GM23338 (cell line): ENCODE data around the gene PTPRN2. TPM values are rescaled to one million over a fixed set of nuclear protein-coding genes. Genes with fewer than 3 reads are reported as not detected.

Source experiments
- ATAC-seq: fragments of 200-7000 bp; cut with Tn5 transposase; 3 replicates; pipeline ENCODE4 v1.9.1; 2020
- DNase-seq: peaks from one replicate; pipeline ENCODE4 v3.0.0-alpha.2; 2015; ENCODE audit warnings: low spot score
- H2AFZ ChIP-seq: fragments of 200-600 bp; sonication (generic); 2 replicates; pipeline ENCODE4 v1.8.0; 2016; ENCODE audit warnings: antibody characterized with exemption, mild to moderate bottlenecking, moderate library complexity
- H3F3A ChIP-seq: fragments of 200-600 bp; sonication (generic); replicated peaks from 2 replicates; pipeline ENCODE4 v1.8.0; 2017; ENCODE audit warnings: antibody characterized with exemption, mixed run types, low read depth
- H3K27ac ChIP-seq: fragments of 200-600 bp; sonication (generic); 2 replicates; pipeline ENCODE4 v1.6.1; 2016; ENCODE audit warnings: low read depth
- H3K27me3 ChIP-seq: fragments of 200-600 bp; sonication (generic); 2 replicates; pipeline ENCODE4 v1.8.0; 2016; ENCODE audit warnings: mild to moderate bottlenecking, mixed run types, moderate library complexity; ENCODE audit not compliant: insufficient read depth
- H3K36me3 ChIP-seq: fragments of 200-600 bp; sonication (generic); 2 replicates; pipeline ENCODE4 v1.8.0; 2016; ENCODE audit warnings: mild to moderate bottlenecking; ENCODE audit not compliant: insufficient read depth
- H3K4me1 ChIP-seq: fragments of 200-600 bp; sonication (generic); 2 replicates; pipeline ENCODE4 v1.8.0; 2016; ENCODE audit warnings: mild to moderate bottlenecking, moderate library complexity; ENCODE audit not compliant: insufficient read depth
- H3K4me2 ChIP-seq: fragments of 200-600 bp; sonication (generic); 2 replicates; pipeline ENCODE4 v1.7.1; 2017; ENCODE audit warnings: mixed run types
- H3K4me3 ChIP-seq: fragments of 200-600 bp; sonication (generic); 2 replicates; pipeline ENCODE4 v1.6.1; 2016; ENCODE audit warnings: mixed run types
- H3K79me2 ChIP-seq: fragments of 200-600 bp; sonication (generic); replicated peaks from 2 replicates; pipeline ENCODE4 v1.8.0; 2017; ENCODE audit warnings: mild to moderate bottlenecking; ENCODE audit not compliant: insufficient read depth
- H3K9me2 ChIP-seq: fragments of 200-600 bp; sonication (generic); 2 replicates; pipeline ENCODE4 v1.8.0; 2017; ENCODE audit not compliant: insufficient read depth
- H4K20me1 ChIP-seq: fragments of 200-600 bp; sonication (generic); replicated peaks from 2 replicates; pipeline ENCODE4 v1.8.0; 2017; ENCODE audit warnings: mild to moderate bottlenecking; ENCODE audit not compliant: insufficient read depth
- H3K27ac Mint-ChIP-seq: 2 replicates; pipeline ENCODE4 v1.8.0; 2020; ENCODE audit warnings: inconsistent platforms, mild to moderate bottlenecking, moderate library complexity, mixed read lengths
- H3K27me3 Mint-ChIP-seq: 3 replicates; pipeline ENCODE4 v1.8.0; 2022; ENCODE audit warnings: low read depth, mild to moderate bottlenecking, moderate library complexity, mixed read lengths, inconsistent platforms; ENCODE audit not compliant: insufficient read depth, poor library complexity
- H3K36me3 Mint-ChIP-seq: 3 replicates; pipeline ENCODE4 v1.8.0; 2021; ENCODE audit warnings: low read depth, mild to moderate bottlenecking, inconsistent platforms, moderate library complexity, mixed read lengths
- H3K4me1 Mint-ChIP-seq: 3 replicates; pipeline ENCODE4 v1.8.0; 2020; ENCODE audit warnings: mild to moderate bottlenecking, inconsistent platforms, mixed read lengths
- H3K4me3 Mint-ChIP-seq: 3 replicates; pipeline ENCODE4 v1.8.0; 2021; ENCODE audit warnings: moderate library complexity, mild to moderate bottlenecking, inconsistent platforms, mixed read lengths
- H3K9me3 Mint-ChIP-seq: 3 replicates; pipeline ENCODE4 v1.8.0; 2020; ENCODE audit warnings: moderate library complexity, mild to moderate bottlenecking, inconsistent platforms, mixed read lengths
- CREB1 ChIP-seq: fragments of 250-450 bp; sonication (Bioruptor Pico); IDR thresholded peaks from 2 replicates; pipeline ENCODE4 v1.5.0; 2020; ENCODE audit warnings: low read depth, mild to moderate bottlenecking, moderate library complexity
- ETS1 ChIP-seq: IDR thresholded peaks from 2 replicates; pipeline ENCODE4 v1.6.1; 2016; ENCODE audit warnings: antibody characterized with exemption
- EZH2 ChIP-seq: fragments of 200-600 bp; sonication (generic); IDR thresholded peaks from one replicate; pipeline ENCODE4 v1.8.0; 2017; ENCODE audit warnings: antibody characterized with exemption, mild to moderate bottlenecking, low read depth; ENCODE audit not compliant: unreplicated experiment
- EZH2phosphoT487 ChIP-seq: fragments of 200-600 bp; sonication (generic); IDR thresholded peaks from one replicate; pipeline ENCODE4 v1.8.1; 2018; ENCODE audit warnings: antibody characterized with exemption; ENCODE audit not compliant: unreplicated experiment
- NANOG ChIP-seq: IDR thresholded peaks from 2 replicates; pipeline ENCODE4 v1.6.1; 2016; ENCODE audit warnings: antibody characterized with exemption, borderline replicate concordance
- POLR2AphosphoS5 ChIP-seq: IDR thresholded peaks from 2 replicates; pipeline ENCODE4 v1.6.1; 2016; ENCODE audit warnings: antibody characterized with exemption, low read depth
- STAT1 ChIP-seq: IDR thresholded peaks from one replicate; pipeline ENCODE4 v1.6.1; 2016; ENCODE audit warnings: antibody characterized with exemption; ENCODE audit not compliant: unreplicated experiment
- ZNF331 ChIP-seq: fragments of 250-450 bp; sonication (Bioruptor Pico); IDR thresholded peaks from 2 replicates; pipeline ENCODE4 v1.5.0; 2020; ENCODE audit warnings: low read depth, mild to moderate bottlenecking, moderate library complexity
- ZNF462 ChIP-seq: fragments of 250-450 bp; sonication (Bioruptor Pico); IDR thresholded peaks from 2 replicates; pipeline ENCODE4 v1.5.0; 2020; ENCODE audit warnings: mild to moderate bottlenecking, moderate library complexity
- polyA plus RNA-seq: library from polyadenylated mRNA; unstranded; fragments of >200 nt; fragmentation: Nextera tagmentation; extraction: Ambion mirVana; gene quantifications from 2 replicates; pipeline ENCODE4 v1.2.1, GENCODE V29; 2016
- total RNA-seq: library from RNA; depleted of rRNA; stranded (reverse); fragments of >200 nt; shearing (Covaris generic); gene quantifications from 2 replicates; pipeline ENCODE4 v1.2.3, GENCODE V29; 2014

PTPRN2 gene
- total and polyA plus RNA-seq, 2 experiments from 2014 or later, result 0.87 to 4.0 TPM

- TF ChIP-seq ETS1 (no peak), ZNF331 (CRISPR knock-in tag) (no peak), ZNF462 (CRISPR knock-in tag) (no peak), CREB1 (no peak), NANOG (no peak), POLR2AphosphoS5 (no peak)
Measured at GRCh38 chr7:157750291-157750690, 837.3 kb downstream of the PTPRN2 start (continued).

GRCh38 chr7:157745721-157746709 lies 841.6 kb downstream of the PTPRN2 start:
- peaks cover 4% of the 10 kb centered on the region for H3K27me3 Mint-ChIP-seq
- TF ChIP-seq POLR2AphosphoS5 (no peak), ETS1 (no peak), EZH2phosphoT487 (no peak), STAT1 (no peak), EZH2 (no peak)

More at GRCh38 chr7:157745721-157746709, 841.6 kb downstream of the PTPRN2 start:
- DNase-seq (no peak), ATAC-seq (no peak)
- Histone ChIP-seq H3K79me2 (no peaks in the 10 kb centered on the region), H2AFZ (no peak overlapping the region), H3F3A (no peaks in the 10 kb centered on the region), H3K36me3 (no peaks in the 10 kb centered on the region), H3K27ac (no peak overlapping the region), H4K20me1 (no peaks in the 10 kb centered on the region), H3K4me3 (no peak overlapping the region), H3K27me3 (no peaks in the 10 kb centered on the region), H3K9me2 (no peaks in the 10 kb centered on the region), H3K4me2 (no peak overlapping the region), H3K4me1 (no peaks in the 10 kb centered on the region)
- no peaks in the 10 kb centered on the region for H3K4me1 Mint-ChIP-seq
- H3K36me3 Mint-ChIP-seq, result peaks cover 44% of the 10 kb centered on the region
- no peak overlapping the region for H3K27ac Mint-ChIP-seq
- H3K4me3 Mint-ChIP-seq, result no peak overlapping the region
- peaks cover 89% of the 10 kb centered on the region for H3K9me3 Mint-ChIP-seq
